IMR-90 (cell line): Measurements from ENCODE around the gene FAM221A. TPM values are rescaled to one million over a fixed set of nuclear protein-coding genes. Genes with fewer than 3 reads are reported as not detected.
A peak's percentile ranks its signal among the peaks of the same experiment; 100 is the strongest.

Experiments used
- ATAC-seq: fragments of 200-7000 bp; cut with Tn5 transposase; 2 replicates; pipeline ENCODE4 v1.9.1; 2020; ENCODE audit warnings: low read depth, mild to moderate bottlenecking, moderate library complexity
- BruUV-seq: library from RNA; stranded (reverse); fragments of 400-500 nt; replicated peaks from 2 replicates; lab custom pipeline; 2021; lab: Mats Ljungman, UMichigan
- CTCF ChIA-PET: fragments of 300-600 bp; formaldehyde crosslinking; extraction: SDS; loops from one replicate; lab custom pipeline; 2021; ENCODE audit warnings: antibody characterized with exemption; lab: Yijun Ruan, JAX
- POLR2A ChIA-PET: fragments of 300-600 bp; sonication (Branson Sonifier 250); formaldehyde crosslinking; loops from one replicate; lab custom pipeline; 2022; ENCODE audit warnings: antibody characterized with exemption; ENCODE audit not compliant: unreplicated experiment; lab: Charles Lee
- DNase-seq: peaks from one replicate; pipeline ENCODE4 v3.0.0; 2013
- H2AFZ ChIP-seq: replicated peaks from 2 replicates; pipeline ENCODE3; 2013; ENCODE audit warnings: low read length, mild to moderate bottlenecking; ENCODE audit not compliant: poor library complexity
- H2AK5ac ChIP-seq: 2 replicates; pipeline ENCODE4 v1.6.1; 2013; ENCODE audit warnings: low read depth, low read length, inconsistent platforms
- H2AK9ac ChIP-seq: replicated peaks from 2 replicates; pipeline ENCODE3; 2013; ENCODE audit warnings: mild to moderate bottlenecking, low read depth, low read length, moderate library complexity; ENCODE audit not compliant: poor library complexity
- H2BK120ac ChIP-seq: 2 replicates; pipeline ENCODE4 v1.6.1; 2013; ENCODE audit warnings: low read depth, low read length, inconsistent platforms
- H2BK15ac ChIP-seq: 3 replicates; pipeline ENCODE4 v1.6.1; 2013; ENCODE audit warnings: low read depth, low read length, inconsistent platforms
- H2BK20ac ChIP-seq: 2 replicates; pipeline ENCODE4 v1.6.1; 2013; ENCODE audit warnings: low read depth, mild to moderate bottlenecking, inconsistent platforms, low read length, moderate library complexity
- H2BK5ac ChIP-seq: 2 replicates; pipeline ENCODE4 v1.6.1; 2013; ENCODE audit warnings: mild to moderate bottlenecking, low read depth, low read length, inconsistent platforms; ENCODE audit not compliant: poor library complexity, severe bottlenecking
- H3K14ac ChIP-seq: replicated peaks from 2 replicates; pipeline ENCODE4 v1.6.1; 2013; ENCODE audit warnings: low read depth, low read length, inconsistent platforms
- H3K18ac ChIP-seq: 2 replicates; pipeline ENCODE4 v1.6.1; 2013; ENCODE audit warnings: low read depth, low read length, control low read depth
- H3K23ac ChIP-seq: 2 replicates; pipeline ENCODE4 v1.6.1; 2013; ENCODE audit warnings: low read depth, low read length, inconsistent platforms
- H3K27ac ChIP-seq: 2 replicates; pipeline ENCODE4 v1.5.1; 2013; ENCODE audit warnings: mild to moderate bottlenecking, control low read depth, low read length; ENCODE audit not compliant: insufficient read depth
- H3K27me3 ChIP-seq: 2 replicates; pipeline ENCODE4 v1.6.1; 2013; ENCODE audit warnings: low read length; ENCODE audit not compliant: control insufficient read depth, insufficient read depth
- H3K36me3 ChIP-seq: 2 replicates; pipeline ENCODE4 v1.6.1; 2013; ENCODE audit warnings: low read length, mixed read lengths; ENCODE audit not compliant: control insufficient read depth, insufficient read depth
- H3K4ac ChIP-seq: 2 replicates; pipeline ENCODE4 v1.6.1; 2013; ENCODE audit warnings: low read depth, low read length, inconsistent platforms
- H3K4me1 ChIP-seq: 2 replicates; pipeline ENCODE4 v1.6.1; 2013; ENCODE audit warnings: low read length, mixed read lengths; ENCODE audit not compliant: control insufficient read depth, insufficient read depth
- H3K4me2 ChIP-seq: 2 replicates; pipeline ENCODE4 v1.6.1; 2013; ENCODE audit warnings: low read depth, mild to moderate bottlenecking, control low read depth, low read length, moderate library complexity
- H3K4me3 ChIP-seq: 2 replicates; pipeline ENCODE4 v1.5.1; 2013; ENCODE audit warnings: low read depth, mild to moderate bottlenecking, control low read depth, low read length, moderate library complexity; ENCODE audit not compliant: insufficient read depth
- H3K56ac ChIP-seq: 2 replicates; pipeline ENCODE4 v1.6.1; 2013; ENCODE audit warnings: low read length, inconsistent platforms; ENCODE audit not compliant: insufficient read depth; ENCODE audit errors: extremely low read depth
- H3K79me1 ChIP-seq, 2 experiments: 2 replicates each; pipeline ENCODE4 v1.6.1; 2013; ENCODE audit warnings: low read length in 2 of 2, inconsistent platforms in 1 of 2, low read depth in 1 of 2
- H3K9ac ChIP-seq: 2 replicates; pipeline ENCODE4 v1.6.1; 2013; ENCODE audit warnings: low read depth, low read length, control low read depth
- H3K9me1 ChIP-seq: 2 replicates; pipeline ENCODE4 v1.6.1; 2013; ENCODE audit warnings: low read length, inconsistent platforms; ENCODE audit not compliant: insufficient read depth
- H3K9me3 ChIP-seq: 2 replicates; pipeline ENCODE4 v1.6.1; 2013; ENCODE audit warnings: low read length; ENCODE audit not compliant: control insufficient read depth, insufficient read depth
- H4K20me1 ChIP-seq: 2 replicates; pipeline ENCODE4 v1.6.1; 2013; ENCODE audit warnings: low read length, inconsistent platforms; ENCODE audit not compliant: insufficient read depth
- H4K5ac ChIP-seq: 2 replicates; pipeline ENCODE4 v1.6.1; 2013; ENCODE audit warnings: mild to moderate bottlenecking, low read depth, low read length, control low read depth
- H4K8ac ChIP-seq, 2 experiments: 2 replicates each; pipeline ENCODE4 v1.6.1; 2013; ENCODE audit warnings: low read depth in 2 of 2, low read length in 2 of 2, control low read depth in 1 of 2, inconsistent platforms in 1 of 2
- H4K91ac ChIP-seq: 2 replicates; pipeline ENCODE4 v1.6.1; 2013; ENCODE audit warnings: low read depth, low read length, inconsistent platforms; ENCODE audit not compliant: insufficient read depth
- CHD1 ChIP-seq: IDR thresholded peaks from 2 replicates; pipeline ENCODE4 v1.6.1; 2012; ENCODE audit warnings: low read depth, low read length, improper control_type of control experiment
- FOS ChIP-seq: fragments of 150-350 bp; IDR thresholded peaks from 2 replicates; pipeline ENCODE4 v1.6.1; 2016; ENCODE audit warnings: low read depth, low read length
- MAFK ChIP-seq: IDR thresholded peaks from 2 replicates; pipeline ENCODE4 v1.6.1; 2012; ENCODE audit warnings: low read depth, low read length, improper control_type of control experiment
- MAZ ChIP-seq: IDR thresholded peaks from 2 replicates; pipeline ENCODE4 v1.6.1; 2012; ENCODE audit warnings: low read depth, mild to moderate bottlenecking, low read length, improper control_type of control experiment, moderate library complexity, borderline replicate concordance
- POLR2A ChIP-seq: IDR thresholded peaks from 2 replicates; pipeline ENCODE4 v1.6.1; 2012; ENCODE audit warnings: mild to moderate bottlenecking, low read depth, low read length
- RCOR1 ChIP-seq: IDR thresholded peaks from 2 replicates; pipeline ENCODE4 v1.6.1; 2012; ENCODE audit warnings: mild to moderate bottlenecking, low read length, improper control_type of control experiment; ENCODE audit not compliant: insufficient replicate concordance
- RFX5 ChIP-seq: IDR thresholded peaks from 2 replicates; pipeline ENCODE4 v1.8.0; 2012; ENCODE audit warnings: low read depth, mild to moderate bottlenecking, low read length, moderate library complexity
- WGBS, 2 experiments: methylation state at CpG; one replicate each; pipeline versions ENCODE4 v1.1.5 to v1.1.7; 2013; ENCODE audit warnings: missing lambda C conversion rate in 2 of 2; ENCODE audit not compliant: insufficient read length in 1 of 2; ENCODE audit errors: extremely low coverage in 2 of 2; 5-methylcytosine and 5-hydroxymethylcytosine counted together
- dilution Hi-C: fragments of 300-500 bp; cut with HindIII; formaldehyde crosslinking; loops from one replicate; pipeline ENCODE4 v1.14.3; 2018; ENCODE audit warnings: low sequenced_read_pairs; ENCODE audit not compliant: unreplicated experiment
- in situ Hi-C: fragments of 300-500 bp; cut with MboI; formaldehyde crosslinking; loops from 3 replicates; pipeline ENCODE4 v1.14.3; 2019; ENCODE audit warnings: low sequenced_read_pairs, inconsistent platforms, mixed read lengths
- intact Hi-C: fragments of 100-400 bp; cut with micrococcal nuclease; formaldehyde crosslinking; loops from 2 replicates; pipeline ENCODE4 v1.10.0; 2022
- polyA plus RNA-seq, 3 experiments: library from polyadenylated mRNA; depleted of rRNA; stranded (reverse); fragments of >200 nt; gene quantifications; 2 replicates each; pipeline ENCODE4 v1.2.3, GENCODE V29; 2012; ENCODE audit warnings: low replicate concordance in 1 of 3
- total RNA-seq: library from RNA; depleted of rRNA; stranded (reverse); fragments of >200 nt; gene quantifications from 2 replicates; pipeline ENCODE4 v1.2.3, GENCODE V29; 2012
- TF ChIP-seq, protein P1 (sequence below): fragments of 150-350 bp; IDR thresholded peaks from 2 replicates; pipeline ENCODE4 v1.6.1; 2017; ENCODE audit warnings: mild to moderate bottlenecking, antibody characterized with exemption, low read length, low read depth
- TF ChIP-seq, protein P2 (sequence below): conservative IDR thresholded peaks from 2 replicates; pipeline ENCODE4 v1.5.1; 2012; ENCODE audit warnings: mild to moderate bottlenecking, low read depth, low read length, improper control_type of control experiment

Gene FAM221A
- total and polyA plus RNA-seq, 2 of the 4 experiments (the other 2 are of a cell fraction): 1.1 to 2.1 TPM

DNA sequence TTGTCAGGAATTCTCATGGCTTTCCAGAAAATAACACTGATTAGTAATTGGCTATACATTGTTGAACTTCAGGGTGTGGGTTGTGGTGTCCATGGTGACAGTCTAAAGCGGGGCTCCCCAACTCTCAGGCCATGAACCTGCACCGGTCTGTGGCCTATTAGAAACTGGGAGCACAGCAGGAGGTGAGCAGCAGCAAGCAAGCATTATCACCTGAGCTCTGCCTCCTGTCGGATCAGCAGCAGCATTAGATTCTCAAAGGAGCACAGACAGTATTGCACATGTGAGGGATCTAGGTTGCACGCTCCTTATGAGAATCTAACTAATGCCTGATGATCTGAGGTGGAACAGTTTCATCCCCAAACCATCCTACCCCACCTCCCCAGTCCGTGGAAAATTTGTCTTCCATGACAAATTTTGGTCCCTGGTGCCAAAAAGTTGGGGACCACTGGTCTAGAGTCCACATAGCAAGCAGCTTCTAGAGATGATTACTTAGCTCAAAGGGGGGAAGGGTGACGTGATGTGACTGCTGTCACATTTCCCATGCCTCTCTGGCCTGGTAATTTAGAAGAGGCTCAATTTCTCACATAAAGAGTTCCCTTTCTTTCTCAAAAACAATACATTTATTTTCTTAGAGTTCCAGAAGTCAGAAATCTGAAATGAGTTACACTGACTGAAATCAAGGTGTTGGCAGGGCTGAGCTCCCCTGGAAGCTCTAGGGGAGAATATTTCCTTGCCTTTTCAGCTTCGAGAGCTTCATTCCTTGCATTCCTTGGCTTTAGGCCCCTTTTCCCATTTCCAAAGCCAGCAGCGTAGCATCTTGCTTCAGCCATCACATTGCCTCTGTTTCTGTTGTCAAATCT lies 17.6 kb upstream of the FAM221A start:
- H2BK5ac ChIP-seq: no peak overlapping the region
- intact Hi-C loops: no loop called here
- H3K4ac ChIP-seq: no peak overlapping the region
- WGBS, 2 experiments: no CpG with 5 or more reads among the region's 8 CpGs
- no peak overlapping the region for H2BK15ac ChIP-seq
- no peaks in the 10 kb centered on the region for H3K36me3 ChIP-seq
- in situ Hi-C loops: no loop called here
- H3K9me1 ChIP-seq: no peaks in the 10 kb centered on the region
- H3K4me3 ChIP-seq: no peak overlapping the region
- H3K18ac ChIP-seq: no peak overlapping the region
- no peak overlapping the region for H2BK120ac ChIP-seq
- H2AK5ac ChIP-seq: no peak overlapping the region
- no peak overlapping the region for H4K8ac ChIP-seq
- H4K91ac ChIP-seq: no peak overlapping the region
- H2AFZ ChIP-seq: no peak overlapping the region
- no peak overlapping the region for H4K5ac ChIP-seq
- no peak overlapping the region for H3K14ac ChIP-seq
- no peak overlapping the region for H3K27ac ChIP-seq
- no peak overlapping the region for H2BK20ac ChIP-seq
- no peaks in the 10 kb centered on the region for H3K79me1 ChIP-seq
- H3K27me3 ChIP-seq: no peaks in the 10 kb centered on the region
- peak; percentile 13 for DNase-seq
- H3K56ac ChIP-seq: no peak overlapping the region
- CTCF ChIA-PET: no interaction called here
- dilution Hi-C loops: no loop called here
- no peak overlapping the region for H3K23ac ChIP-seq
- peaks cover 1% of the 10 kb centered on the region; the same call in 1 of the 2 replicates for H3K4me1 ChIP-seq
- H3K9ac ChIP-seq: no peak overlapping the region
- H4K20me1 ChIP-seq: no peaks in the 10 kb centered on the region
- H2AK9ac ChIP-seq: no peak overlapping the region
- TF ChIP-seq, protein P1, sequence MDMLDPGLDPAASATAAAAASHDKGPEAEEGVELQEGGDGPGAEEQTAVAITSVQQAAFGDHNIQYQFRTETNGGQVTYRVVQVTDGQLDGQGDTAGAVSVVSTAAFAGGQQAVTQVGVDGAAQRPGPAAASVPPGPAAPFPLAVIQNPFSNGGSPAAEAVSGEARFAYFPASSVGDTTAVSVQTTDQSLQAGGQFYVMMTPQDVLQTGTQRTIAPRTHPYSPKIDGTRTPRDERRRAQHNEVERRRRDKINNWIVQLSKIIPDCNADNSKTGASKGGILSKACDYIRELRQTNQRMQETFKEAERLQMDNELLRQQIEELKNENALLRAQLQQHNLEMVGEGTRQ: no peak
- TF ChIP-seq MAZ (no peak), RFX5 (no peak), FOS (no peak), POLR2A (no peak), CHD1 (no peak), MAFK (no peak), RCOR1 (no peak)
- TF ChIP-seq, protein P2, sequence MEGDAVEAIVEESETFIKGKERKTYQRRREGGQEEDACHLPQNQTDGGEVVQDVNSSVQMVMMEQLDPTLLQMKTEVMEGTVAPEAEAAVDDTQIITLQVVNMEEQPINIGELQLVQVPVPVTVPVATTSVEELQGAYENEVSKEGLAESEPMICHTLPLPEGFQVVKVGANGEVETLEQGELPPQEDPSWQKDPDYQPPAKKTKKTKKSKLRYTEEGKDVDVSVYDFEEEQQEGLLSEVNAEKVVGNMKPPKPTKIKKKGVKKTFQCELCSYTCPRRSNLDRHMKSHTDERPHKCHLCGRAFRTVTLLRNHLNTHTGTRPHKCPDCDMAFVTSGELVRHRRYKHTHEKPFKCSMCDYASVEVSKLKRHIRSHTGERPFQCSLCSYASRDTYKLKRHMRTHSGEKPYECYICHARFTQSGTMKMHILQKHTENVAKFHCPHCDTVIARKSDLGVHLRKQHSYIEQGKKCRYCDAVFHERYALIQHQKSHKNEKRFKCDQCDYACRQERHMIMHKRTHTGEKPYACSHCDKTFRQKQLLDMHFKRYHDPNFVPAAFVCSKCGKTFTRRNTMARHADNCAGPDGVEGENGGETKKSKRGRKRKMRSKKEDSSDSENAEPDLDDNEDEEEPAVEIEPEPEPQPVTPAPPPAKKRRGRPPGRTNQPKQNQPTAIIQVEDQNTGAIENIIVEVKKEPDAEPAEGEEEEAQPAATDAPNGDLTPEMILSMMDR: no peak
- POLR2A ChIA-PET: interaction anchor here (0.6 kb wide), 1 partner anchor 750 kb away, joined by 3 read pairs; no protein-coding TSS in a partner anchor
- ATAC-seq: peak; percentile 57
- H3K4me2 ChIP-seq: no peak overlapping the region
- peaks cover 2% of the 10 kb centered on the region; the same call in 1 of the 2 replicates for H3K9me3 ChIP-seq
- no TSS peak for BruUV-seq
